ENCODE measurements around the gene BET1L.
A peak's percentile ranks its signal among the peaks of the same experiment; 100 is the strongest.
"Not testable (repeated sequence)": the region's sequence is repeated elsewhere in the genome, so short reads cannot be mapped to it uniquely, and the experiment has no call there.

BET1L gene

DNA sequence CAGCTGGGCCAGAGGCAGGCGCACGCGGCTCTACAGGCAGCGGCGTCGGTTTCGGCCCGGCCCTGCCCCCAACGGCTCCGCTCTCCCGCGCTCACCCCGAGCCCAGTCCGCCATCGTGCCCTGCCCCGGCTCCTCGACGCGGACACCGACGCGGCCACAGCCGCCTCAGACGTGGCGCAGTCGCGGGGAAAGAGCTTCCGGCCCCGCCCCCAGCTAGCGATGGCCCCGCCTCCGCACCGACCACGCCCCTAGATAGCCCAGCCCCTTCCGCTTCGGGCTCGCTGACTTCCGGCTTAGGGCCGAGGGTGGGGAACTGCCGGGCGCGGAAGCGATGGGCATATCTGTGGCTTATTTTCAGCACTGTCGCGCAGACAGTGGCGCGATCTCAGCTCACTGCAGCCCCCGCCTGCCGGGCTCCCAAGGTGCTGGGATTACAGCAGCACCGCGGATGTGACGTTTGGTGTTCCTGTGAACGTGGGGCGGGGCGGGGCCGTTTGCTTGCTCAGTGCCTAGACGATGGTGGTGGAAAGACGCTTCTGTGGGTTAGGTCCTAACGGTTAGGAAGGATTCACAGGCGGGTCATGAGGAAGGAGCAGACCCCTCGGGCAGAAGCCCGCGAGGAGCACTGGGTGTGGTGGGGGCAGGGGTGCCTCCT, at the start of gene BET1L, which contains the start of gene RIC8A:
Gene BET1L (minus strand): TSS at position 192 of the 655 bp plus-strand sequence. CDS start 78 bp downstream, at position 114.
Gene RIC8A (plus strand): TSS at position 501 of the 655 bp plus-strand sequence. CDS start 1,147 bp downstream, outside the sequence.
- peak; percentile 98 for DNase-seq (ENCODE audit: low spot score)

- DNase-seq (ENCODE audit: low spot score), result no peak
These were observed 48.6 kb upstream of the BET1L start for GRCh38 chr11:255816-256215.

GRCh38 chr11:255176-255575, 48.0 kb upstream of the BET1L start:
- DNase-seq (ENCODE audit: low spot score), result no peak

DNA sequence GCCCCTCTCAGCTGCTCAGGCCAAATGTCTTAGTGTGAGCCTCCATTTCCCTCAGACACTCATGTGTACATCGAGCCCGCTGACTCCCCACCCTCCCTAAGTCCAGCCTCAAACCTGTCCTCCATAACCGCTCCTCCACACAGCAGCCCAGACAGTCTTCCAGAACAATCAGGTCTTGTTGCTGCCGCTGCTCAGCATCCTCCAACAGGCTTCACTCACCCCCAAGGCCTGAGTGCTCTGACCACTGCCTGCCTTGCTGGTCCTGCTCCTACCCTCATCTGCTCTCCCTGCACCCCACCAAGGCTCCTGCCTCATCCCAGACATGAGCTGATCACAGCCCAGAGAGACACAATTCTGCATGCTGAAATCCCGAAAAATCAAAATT, 46.7 kb upstream of the BET1L start:
- DNase-seq (ENCODE audit: low spot score), result no peak

GRCh38 chr11:253160-253885, 46.1 kb upstream of the BET1L start:
- no peak for DNase-seq (ENCODE audit: low spot score)

GRCh38 chr11:252666-253065, 45.5 kb upstream of the BET1L start:
- DNase-seq (ENCODE audit: low spot score), result no peak

GRCh38 chr11:251550-251949, 44.4 kb upstream of the BET1L start:
- no peak for DNase-seq (ENCODE audit: low spot score)

GRCh38 chr11:250740-251299, 43.6 kb upstream of the BET1L start:
- DNase-seq (ENCODE audit: low spot score), result peak; percentile 71

DNA sequence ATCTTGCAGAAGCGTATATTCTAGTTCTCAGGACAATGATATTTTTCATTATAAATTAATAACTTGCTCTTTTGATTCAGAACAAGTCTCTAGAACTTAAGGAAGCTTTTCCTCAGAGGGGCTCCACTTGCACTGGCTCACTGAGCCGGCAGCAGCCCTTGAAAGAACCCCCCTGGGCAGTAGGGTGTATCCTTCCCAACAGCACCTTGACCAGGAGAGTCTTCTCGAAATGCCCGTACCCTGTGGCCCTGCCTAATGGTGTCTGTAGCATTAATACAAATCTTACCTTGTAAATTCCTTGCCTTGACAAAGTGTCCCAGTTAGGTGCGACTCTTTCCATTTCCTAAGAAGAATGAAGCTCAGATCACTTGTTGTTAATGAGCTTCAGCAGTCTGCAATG, 43.1 kb upstream of the BET1L start:
- DNase-seq (ENCODE audit: low spot score), result no peak

- DNase-seq (ENCODE audit: low spot score), result no peak
These were observed 41.9 kb upstream of the BET1L start for GRCh38 chr11:249062-249461.

GRCh38 chr11:244376-244775, 37.2 kb upstream of the BET1L start:
- DNase-seq (ENCODE audit: low spot score), result no peak

DNA sequence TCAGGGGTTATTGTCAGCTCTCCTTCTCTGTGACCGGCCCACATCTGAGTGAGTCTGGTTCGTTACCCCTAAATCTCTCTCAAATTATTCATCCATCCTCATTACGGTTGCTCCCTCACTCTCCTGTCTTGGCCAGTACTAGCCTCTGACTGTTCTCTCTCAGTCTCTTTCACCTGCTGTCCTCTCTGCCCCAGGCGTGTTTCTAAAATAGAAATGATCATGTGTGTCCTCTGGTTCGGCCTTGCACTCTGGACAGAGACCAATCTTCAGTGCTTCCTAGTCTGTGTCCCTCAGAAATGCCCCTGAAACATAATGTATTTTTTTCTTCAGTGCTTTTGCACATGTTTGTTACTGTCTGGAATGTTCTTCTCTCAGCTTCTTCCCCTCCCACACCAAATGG, 34.4 kb upstream of the BET1L start:
- DNase-seq (ENCODE audit: low spot score), result no peak

DNA sequence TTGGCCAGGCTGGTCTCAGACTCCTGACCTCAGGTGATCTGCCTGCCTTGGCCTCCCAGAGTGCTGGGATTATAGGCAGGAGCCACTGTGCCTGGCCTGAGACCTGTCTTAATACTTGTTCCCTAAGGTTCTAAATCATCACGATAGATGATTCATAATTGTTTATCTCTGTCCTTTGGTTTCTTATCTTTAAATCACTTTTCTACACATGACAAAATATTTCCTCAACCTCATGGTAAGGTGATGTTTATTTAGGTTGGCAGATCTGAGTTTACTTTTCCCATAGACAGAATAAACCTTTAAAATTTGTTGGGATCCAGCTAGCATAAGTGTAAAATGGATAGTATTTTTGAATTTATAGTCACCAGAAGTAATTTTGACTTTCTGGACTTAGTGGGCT, 33.1 kb upstream of the BET1L start:
- no peak for DNase-seq (ENCODE audit: low spot score)

DNA sequence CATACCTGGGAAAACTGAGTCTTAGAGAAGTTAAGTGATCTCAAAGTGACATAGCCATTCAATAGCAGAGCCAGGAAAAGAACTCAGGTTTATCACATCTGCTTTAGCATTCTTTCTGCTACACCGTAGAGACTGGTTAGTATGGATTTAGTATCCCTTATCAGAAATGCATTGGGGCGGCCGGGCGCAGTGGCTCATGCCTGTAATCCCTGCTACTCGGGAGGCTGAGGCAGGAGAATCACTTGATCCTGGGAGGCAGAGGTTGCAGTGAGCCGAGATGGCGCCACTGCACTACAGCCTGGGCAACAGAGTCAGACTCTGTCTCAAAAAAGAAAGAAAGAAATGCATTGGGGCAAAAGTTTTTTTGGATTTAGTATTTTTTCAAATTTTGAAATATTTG, 31.1 kb upstream of the BET1L start:
- DNase-seq (ENCODE audit: low spot score), result not testable (repeated sequence)

GRCh38 chr11:236774-237767, 29.9 kb upstream of the BET1L start, which contains the start of gene PSMD13:
Gene PSMD13, plus strand, starts transcription at chr11:236976. Its CDS starts 74 bp downstream, at chr11:237050.
- peak; percentile 96 for DNase-seq (ENCODE audit: low spot score)

DNA sequence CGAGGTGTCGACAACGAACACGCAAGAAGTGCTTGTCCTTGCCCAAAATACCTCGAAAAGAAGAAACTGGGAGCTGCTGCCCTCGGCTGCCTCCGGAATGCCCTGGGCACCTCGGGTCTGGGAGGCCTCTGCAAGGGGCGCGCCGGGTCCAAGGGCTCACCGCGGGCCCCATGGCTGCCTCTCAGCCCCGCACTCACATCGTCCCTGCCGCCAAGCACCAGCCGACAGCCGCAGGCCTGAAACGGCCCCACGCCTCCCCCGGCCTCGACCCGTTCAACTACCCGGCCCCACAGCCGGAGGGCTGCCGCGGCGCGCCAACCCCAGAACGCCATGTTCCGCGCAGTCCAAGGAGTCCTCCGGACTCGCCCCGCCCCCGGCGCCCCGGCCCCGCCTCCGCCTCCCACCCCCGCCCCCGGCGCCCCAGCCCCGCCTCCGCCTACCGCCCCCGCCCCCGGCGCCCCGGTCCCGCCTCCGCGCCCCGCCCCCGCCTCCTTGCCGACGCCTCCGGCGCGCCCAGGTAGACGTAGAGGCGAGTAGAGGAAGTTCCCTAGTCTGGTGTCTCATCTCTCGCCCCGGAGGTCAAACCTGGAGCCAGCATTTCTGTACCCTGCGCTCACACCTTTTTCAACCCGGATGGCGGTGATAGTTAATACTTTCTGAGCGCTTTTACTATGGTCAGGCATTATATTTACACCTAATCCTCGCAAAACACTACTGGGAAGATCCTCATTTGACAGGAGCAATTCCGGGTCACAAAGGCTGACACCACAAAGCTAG, 29.0 kb upstream of the BET1L start, which contains the start of gene SIRT3:
Gene SIRT3 (minus strand): TSS at position 346 of the 777 bp plus-strand sequence. CDS start 14 bp downstream, at position 332.
- DNase-seq (ENCODE audit: low spot score), result peak; percentile 99

DNA sequence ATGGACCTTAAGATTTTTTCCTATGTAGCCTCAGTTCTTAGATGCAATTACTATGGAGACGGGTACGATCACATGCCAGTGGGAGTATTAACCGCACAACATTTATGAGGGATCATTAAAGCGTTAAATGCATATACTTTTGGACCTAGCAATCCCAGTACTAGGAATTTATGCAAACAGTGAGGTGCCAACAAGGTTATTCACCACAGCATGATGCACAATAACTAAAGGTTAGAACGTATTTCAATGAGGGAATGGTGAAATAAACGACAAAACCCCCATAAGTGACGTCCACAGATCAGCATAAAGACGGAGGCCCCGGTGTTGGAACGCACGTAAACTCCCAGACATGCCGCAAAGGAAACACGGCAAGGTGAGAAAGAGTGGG, 28.4 kb upstream of the BET1L start:
- DNase-seq (ENCODE audit: low spot score), result no peak

GRCh38 chr11:235180-235579, 28.0 kb upstream of the BET1L start:
- no peak for DNase-seq (ENCODE audit: low spot score)

DNA sequence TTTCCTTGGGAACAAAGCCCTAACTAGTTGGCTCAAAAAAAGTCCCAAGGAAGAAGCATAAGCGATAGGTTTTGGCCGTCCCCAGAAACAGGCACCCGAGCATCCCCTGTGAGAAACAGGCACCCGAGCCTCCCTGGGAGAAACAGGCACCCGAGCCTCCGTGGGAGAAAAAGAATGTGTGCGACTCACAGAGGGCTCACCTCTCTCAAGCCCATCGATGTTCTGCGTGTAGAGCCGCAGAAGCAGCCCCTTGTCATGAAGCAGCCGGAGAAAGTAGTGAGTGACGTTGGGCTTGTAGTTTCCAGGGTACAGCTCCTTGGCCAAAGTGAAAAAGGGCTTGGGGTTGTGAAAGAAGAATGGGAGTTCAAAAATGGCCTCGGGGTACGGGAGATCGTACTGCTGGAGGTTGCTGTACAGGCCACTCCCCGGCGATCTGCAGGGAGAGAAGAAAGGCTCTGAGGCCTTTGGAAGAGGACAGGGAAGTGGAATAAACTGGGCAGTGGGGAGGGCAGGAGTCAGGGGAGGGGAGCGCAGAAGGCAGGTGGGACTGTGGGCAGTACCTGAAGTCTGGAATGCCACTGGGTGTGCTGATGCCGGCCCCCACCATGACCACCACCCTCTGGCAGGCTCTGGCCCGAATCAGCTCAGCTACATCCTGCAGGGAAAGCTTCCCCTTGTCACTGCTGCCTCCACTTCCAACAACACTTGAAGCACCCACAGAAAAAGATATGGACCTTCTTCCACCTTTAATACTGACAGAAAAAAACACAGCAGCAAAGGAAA, 25.8 kb upstream of the BET1L start:
- DNase-seq (ENCODE audit: low spot score), result no peak

DNA sequence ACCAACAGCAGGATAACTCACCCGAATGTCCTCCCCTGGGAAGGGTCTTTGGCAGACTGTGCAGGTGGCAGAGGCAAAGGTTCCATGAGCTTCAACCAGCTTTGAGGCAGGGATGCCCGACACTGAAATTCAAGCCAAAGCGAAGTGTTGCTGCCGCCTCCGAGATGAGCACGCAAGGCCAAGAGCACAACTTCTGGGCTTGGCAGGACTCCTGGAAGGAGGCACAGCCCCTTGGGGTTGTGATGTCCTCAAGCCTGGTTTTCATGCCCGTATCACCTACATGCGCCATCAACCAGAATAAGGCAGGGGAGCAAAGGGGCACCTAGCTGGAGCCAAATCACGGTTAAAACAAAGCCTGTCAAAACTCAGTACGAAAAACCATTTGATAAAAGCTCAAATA, 23.2 kb upstream of the BET1L start:
- no peak for DNase-seq (ENCODE audit: low spot score)

All from GM03348 (cell line).